Mucosa of descending colon (tissue), 3 donors: ENCODE data around the gene TSNAX. TPM values are rescaled to one million over a fixed set of nuclear protein-coding genes. Genes with fewer than 3 reads are reported as not detected.

ENCODE experiments used
- ATAC-seq: fragments of 200-7000 bp; cut with Tn5 transposase; one replicate; pipeline ENCODE4 v1.9.1; 2020; ENCODE audit warnings: mild to moderate bottlenecking, moderate library complexity
- DNase-seq, 3 donors: peaks; one replicate each; pipeline ENCODE4 v3.0.0-alpha.2; 2020
- H3K36me3 ChIP-seq: fragments of 200-600 bp; one replicate; pipeline ENCODE4 v1.8.0; 2021; ENCODE audit warnings: low read depth, mild to moderate bottlenecking
- H3K4me1 ChIP-seq: fragments of 200-600 bp; one replicate; pipeline ENCODE4 v1.8.0; 2021; ENCODE audit warnings: low read depth, mild to moderate bottlenecking
- H3K4me3 ChIP-seq: fragments of 200-600 bp; one replicate; pipeline ENCODE4 v1.8.0; 2021; ENCODE audit warnings: mild to moderate bottlenecking
- H3K9me3 ChIP-seq: fragments of 200-600 bp; one replicate; pipeline ENCODE4 v1.8.0; 2021; ENCODE audit warnings: mild to moderate bottlenecking
- CTCF ChIP-seq: fragments of 200-600 bp; IDR thresholded peaks from one replicate; pipeline ENCODE4 v1.8.0; 2022; ENCODE audit warnings: antibody characterized with exemption, mild to moderate bottlenecking
- intact Hi-C, 2 donors: fragments of 100-400 bp; cut with DNase I in 1 of 2; cut with micrococcal nuclease in 1 of 2; formaldehyde crosslinking; loops; one replicate each; pipeline versions ENCODE4 v1.11.0 to v1.11.1; 2022; cut with DNase I, micrococcal nuclease
- total RNA-seq, 3 donors: library from RNA; stranded (reverse); fragmentation: NEBNext Ultra II Directional in 2 of 3; extraction: Animal tissue kit (Norgen Biotek cat#: 25700) in 2 of 3; gene quantifications; one replicate each; pipeline versions ENCODE4 v1.2.1 to v1.2.4, GENCODE V29; 2021 to 2023
- donor health status: DM: no; HTN: no; CAD: no; lungs with moderate emphysema.
- donor health status: DM: no; HTN: no; CAD: no.
- donor health status: DM: no; HTN: yes; CAD: no.

Gene TSNAX
- total RNA-seq, 3 donors from 2014 or later = 22.0 to 33.2 (median 31.4) TPM

- no peak overlapping the region for H3K4me3 ChIP-seq
- H3K4me1 ChIP-seq = no peaks in the 10 kb centered on the region
- ATAC-seq = peak; percentile 90
- no peaks in the 10 kb centered on the region for H3K9me3 ChIP-seq
- intact Hi-C loops = loop anchor here in 1 of 2 donors (5.0 kb wide), 1 partner anchor 232 kb away; no protein-coding TSS in a partner anchor
- TF ChIP-seq CTCF = no peak
- no peaks in the 10 kb centered on the region for H3K36me3 ChIP-seq
- peak in 1 of 3 donors; percentile 22 for DNase-seq
Measured at GRCh38 chr1:231594749-231595148, 66.3 kb downstream of the TSNAX start.

GRCh38 chr1:231596337-231596791 lies 67.9 kb downstream of the TSNAX start:
- ATAC-seq = peak; percentile 18
- H3K9me3 ChIP-seq = no peaks in the 10 kb centered on the region
- no peak overlapping the region for H3K4me3 ChIP-seq
- intact Hi-C loops = no loop called here
- no peak for TF ChIP-seq CTCF
- DNase-seq = no peak
- H3K4me1 ChIP-seq = no peaks in the 10 kb centered on the region
- no peaks in the 10 kb centered on the region for H3K36me3 ChIP-seq

- ATAC-seq (no peak), DNase-seq (no peak)
- Histone ChIP-seq H3K4me1 (no peaks in the 10 kb centered on the region), H3K9me3 (no peaks in the 10 kb centered on the region), H3K4me3 (no peak overlapping the region), H3K36me3 (no peaks in the 10 kb centered on the region)
- TF ChIP-seq CTCF = no peak
- intact Hi-C loops = no loop called here
Measured at GRCh38 chr1:231597971-231598370, 69.5 kb downstream of the TSNAX start.

- TF ChIP-seq CTCF = no peak
- DNase-seq (no peak), ATAC-seq (no peak)
- H3K4me1 ChIP-seq = no peaks in the 10 kb centered on the region
- H3K4me3 ChIP-seq = no peak overlapping the region
- no peaks in the 10 kb centered on the region for H3K36me3 ChIP-seq
- intact Hi-C loops = no loop called here
- no peaks in the 10 kb centered on the region for H3K9me3 ChIP-seq
Measured at GRCh38 chr1:231600458-231600976, 72.0 kb downstream of the TSNAX start.

- H3K4me3 ChIP-seq = no peak overlapping the region
- no peaks in the 10 kb centered on the region for H3K36me3 ChIP-seq
- no peak for TF ChIP-seq CTCF
- no peak for ATAC-seq
- no peaks in the 10 kb centered on the region for H3K9me3 ChIP-seq
- intact Hi-C loops = no loop called here
- DNase-seq = no peak
- H3K4me1 ChIP-seq = no peaks in the 10 kb centered on the region
Measured at GRCh38 chr1:231601824-231602672, 73.6 kb downstream of the TSNAX start.
